Ishikawa (cell line): ENCODE data around the gene BCKDHA.

ENCODE experiments used
- EP300 ChIP-seq: IDR thresholded peaks from 2 replicates; pipeline ENCODE4 v1.6.1; 2012; ENCODE audit warnings: borderline replicate concordance
- FOXM1 ChIP-seq: IDR thresholded peaks from 2 replicates; pipeline ENCODE4 v1.6.1; 2012; ENCODE audit warnings: low read depth, borderline replicate concordance
- TAF1 ChIP-seq: IDR thresholded peaks from 2 replicates; pipeline ENCODE4 v1.6.1; 2012; ENCODE audit warnings: low read depth, mild to moderate bottlenecking
- YY1 ChIP-seq: IDR thresholded peaks from 2 replicates; pipeline ENCODE4 v1.6.1; 2012; ENCODE audit warnings: low read depth
- TF ChIP-seq, protein P1 (sequence below): IDR thresholded peaks from 2 replicates; pipeline ENCODE4 v1.6.1; 2012; ENCODE audit warnings: low read depth, mild to moderate bottlenecking

DNA sequence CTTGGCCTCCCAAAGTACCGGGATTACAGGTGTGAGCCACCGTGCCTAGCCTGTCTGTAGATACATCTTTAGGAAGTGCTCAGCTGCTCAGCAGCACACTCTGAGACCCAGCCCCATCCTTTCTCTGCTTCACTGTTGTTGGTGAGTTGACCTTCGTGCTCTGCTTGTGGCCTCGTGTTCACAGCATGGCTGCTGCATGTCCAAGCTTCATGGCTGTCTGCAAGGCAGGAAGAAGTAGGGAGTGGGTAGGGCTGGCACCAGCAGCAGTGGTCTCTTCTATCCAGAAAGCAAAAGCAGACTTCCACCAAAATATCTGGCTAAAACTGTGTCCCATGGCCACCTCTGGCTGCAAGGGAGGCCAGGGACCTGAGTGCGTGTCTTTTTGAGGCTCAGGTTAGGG, 15.3 kb downstream of the BCKDHA start:
- no peak for TF ChIP-seq FOXM1
- TF ChIP-seq EP300: no peak
- TF ChIP-seq, protein P1, sequence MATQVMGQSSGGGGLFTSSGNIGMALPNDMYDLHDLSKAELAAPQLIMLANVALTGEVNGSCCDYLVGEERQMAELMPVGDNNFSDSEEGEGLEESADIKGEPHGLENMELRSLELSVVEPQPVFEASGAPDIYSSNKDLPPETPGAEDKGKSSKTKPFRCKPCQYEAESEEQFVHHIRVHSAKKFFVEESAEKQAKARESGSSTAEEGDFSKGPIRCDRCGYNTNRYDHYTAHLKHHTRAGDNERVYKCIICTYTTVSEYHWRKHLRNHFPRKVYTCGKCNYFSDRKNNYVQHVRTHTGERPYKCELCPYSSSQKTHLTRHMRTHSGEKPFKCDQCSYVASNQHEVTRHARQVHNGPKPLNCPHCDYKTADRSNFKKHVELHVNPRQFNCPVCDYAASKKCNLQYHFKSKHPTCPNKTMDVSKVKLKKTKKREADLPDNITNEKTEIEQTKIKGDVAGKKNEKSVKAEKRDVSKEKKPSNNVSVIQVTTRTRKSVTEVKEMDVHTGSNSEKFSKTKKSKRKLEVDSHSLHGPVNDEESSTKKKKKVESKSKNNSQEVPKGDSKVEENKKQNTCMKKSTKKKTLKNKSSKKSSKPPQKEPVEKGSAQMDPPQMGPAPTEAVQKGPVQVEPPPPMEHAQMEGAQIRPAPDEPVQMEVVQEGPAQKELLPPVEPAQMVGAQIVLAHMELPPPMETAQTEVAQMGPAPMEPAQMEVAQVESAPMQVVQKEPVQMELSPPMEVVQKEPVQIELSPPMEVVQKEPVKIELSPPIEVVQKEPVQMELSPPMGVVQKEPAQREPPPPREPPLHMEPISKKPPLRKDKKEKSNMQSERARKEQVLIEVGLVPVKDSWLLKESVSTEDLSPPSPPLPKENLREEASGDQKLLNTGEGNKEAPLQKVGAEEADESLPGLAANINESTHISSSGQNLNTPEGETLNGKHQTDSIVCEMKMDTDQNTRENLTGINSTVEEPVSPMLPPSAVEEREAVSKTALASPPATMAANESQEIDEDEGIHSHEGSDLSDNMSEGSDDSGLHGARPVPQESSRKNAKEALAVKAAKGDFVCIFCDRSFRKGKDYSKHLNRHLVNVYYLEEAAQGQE: no peak
- no peak for TF ChIP-seq TAF1
- TF ChIP-seq YY1: no peak
